ENCODE measurements around the gene NRBF2. TPM values are rescaled to one million over a fixed set of nuclear protein-coding genes. Genes with fewer than 3 reads are reported as not detected.

The NRBF2 gene
- total RNA-seq, 1 donor from 2014 or later = 31.0 TPM

DNA sequence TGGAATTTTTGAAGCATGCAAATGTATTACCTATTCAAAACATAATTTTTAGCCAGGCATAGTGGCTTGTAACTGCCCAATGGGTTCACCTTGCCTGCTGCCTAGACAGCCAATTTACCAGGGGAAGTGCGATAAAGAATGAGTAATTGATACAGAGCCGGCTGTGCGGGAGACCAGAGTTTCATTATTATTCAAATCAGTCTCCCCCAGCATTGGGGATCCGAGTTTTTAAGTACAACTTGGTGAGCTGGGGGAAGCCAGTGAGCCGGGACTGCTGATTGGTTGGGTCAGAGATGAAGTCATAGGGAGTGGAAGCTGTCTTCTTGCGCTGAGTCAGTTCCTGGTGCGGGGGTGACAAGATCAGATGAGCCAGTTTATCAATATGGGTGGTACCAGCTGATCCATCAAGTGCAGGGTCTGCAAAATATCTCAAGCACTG is 29.1 kb upstream of the NRBF2 start:
- DNase-seq = no peak
- H3K36me3 Mint-ChIP-seq (ENCODE audit: unreplicated experiment) = no peaks in the 10 kb centered on the region
- H3K4me3 Mint-ChIP-seq (ENCODE audit: unreplicated experiment) = no peak overlapping the region
- peaks cover 6% of the 10 kb centered on the region for H3K4me1 Mint-ChIP-seq (ENCODE audit: low read depth, unreplicated experiment)
- TF ChIP-seq, protein P1, sequence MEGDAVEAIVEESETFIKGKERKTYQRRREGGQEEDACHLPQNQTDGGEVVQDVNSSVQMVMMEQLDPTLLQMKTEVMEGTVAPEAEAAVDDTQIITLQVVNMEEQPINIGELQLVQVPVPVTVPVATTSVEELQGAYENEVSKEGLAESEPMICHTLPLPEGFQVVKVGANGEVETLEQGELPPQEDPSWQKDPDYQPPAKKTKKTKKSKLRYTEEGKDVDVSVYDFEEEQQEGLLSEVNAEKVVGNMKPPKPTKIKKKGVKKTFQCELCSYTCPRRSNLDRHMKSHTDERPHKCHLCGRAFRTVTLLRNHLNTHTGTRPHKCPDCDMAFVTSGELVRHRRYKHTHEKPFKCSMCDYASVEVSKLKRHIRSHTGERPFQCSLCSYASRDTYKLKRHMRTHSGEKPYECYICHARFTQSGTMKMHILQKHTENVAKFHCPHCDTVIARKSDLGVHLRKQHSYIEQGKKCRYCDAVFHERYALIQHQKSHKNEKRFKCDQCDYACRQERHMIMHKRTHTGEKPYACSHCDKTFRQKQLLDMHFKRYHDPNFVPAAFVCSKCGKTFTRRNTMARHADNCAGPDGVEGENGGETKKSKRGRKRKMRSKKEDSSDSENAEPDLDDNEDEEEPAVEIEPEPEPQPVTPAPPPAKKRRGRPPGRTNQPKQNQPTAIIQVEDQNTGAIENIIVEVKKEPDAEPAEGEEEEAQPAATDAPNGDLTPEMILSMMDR (IDR thresholded peaks at IDR 0.05; ENCODE audit: partially characterized antibody, unreplicated experiment) = no peak
- peaks cover 7% of the 10 kb centered on the region for H3K9me3 Mint-ChIP-seq (ENCODE audit: unreplicated experiment)
- H3K27ac Mint-ChIP-seq (ENCODE audit: unreplicated experiment) = peak overlapping the region; percentile 48
- peaks cover 1% of the 10 kb centered on the region for H3K27me3 Mint-ChIP-seq (ENCODE audit: unreplicated experiment)

DNA sequence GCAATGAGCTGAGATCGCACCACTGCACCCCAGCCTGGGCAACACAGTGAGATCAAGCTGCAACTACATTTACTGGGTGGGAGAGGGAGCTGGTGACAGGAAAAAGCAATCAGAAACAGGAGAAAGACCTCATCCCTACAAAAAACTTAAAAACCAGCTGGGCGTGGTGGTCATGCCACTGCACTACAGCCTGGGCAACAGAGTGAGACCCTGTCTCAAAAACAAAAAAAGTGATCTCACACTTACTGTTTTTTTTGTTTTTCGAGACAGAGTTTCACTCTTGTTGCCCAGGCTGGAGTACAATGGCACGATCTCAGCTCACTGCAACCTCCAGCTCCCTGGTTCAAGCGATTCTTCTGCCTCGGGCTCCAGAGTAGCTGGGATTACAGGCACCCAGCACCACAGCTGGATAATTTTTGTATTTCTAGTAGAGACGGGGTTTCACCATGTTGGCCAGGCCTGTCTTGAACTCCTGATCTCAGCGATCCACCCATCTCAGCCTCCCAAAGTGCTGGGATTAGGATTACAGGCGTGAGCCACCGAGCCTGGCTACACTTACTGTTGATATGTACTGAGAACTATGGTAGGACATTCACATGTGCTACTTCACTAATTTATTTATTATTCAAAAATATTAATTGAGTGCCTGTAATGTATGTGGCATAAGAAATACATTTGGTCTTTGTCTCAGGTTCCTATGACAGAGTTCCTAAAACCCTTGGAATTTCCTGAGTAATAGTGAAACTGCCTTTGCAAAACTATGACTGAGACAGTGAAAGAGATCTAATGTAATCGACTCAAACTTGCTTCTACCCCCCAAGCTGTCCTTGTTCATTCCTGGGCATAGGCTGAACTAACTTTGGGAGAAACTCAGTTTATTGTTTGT is 27.7 kb upstream of the NRBF2 start:
- no peaks in the 10 kb centered on the region for H3K36me3 Mint-ChIP-seq (ENCODE audit: unreplicated experiment)
- no peak overlapping the region for H3K4me3 Mint-ChIP-seq (ENCODE audit: unreplicated experiment)
- DNase-seq = no peak
- TF ChIP-seq, protein P1 (IDR thresholded peaks at IDR 0.05; ENCODE audit: partially characterized antibody, unreplicated experiment) = no peak
- H3K27ac Mint-ChIP-seq (ENCODE audit: unreplicated experiment) = no peak overlapping the region
- H3K9me3 Mint-ChIP-seq (ENCODE audit: unreplicated experiment) = peaks cover 7% of the 10 kb centered on the region
- H3K27me3 Mint-ChIP-seq (ENCODE audit: unreplicated experiment) = peaks cover 1% of the 10 kb centered on the region
- H3K4me1 Mint-ChIP-seq (ENCODE audit: low read depth, unreplicated experiment) = peaks cover 6% of the 10 kb centered on the region

DNA sequence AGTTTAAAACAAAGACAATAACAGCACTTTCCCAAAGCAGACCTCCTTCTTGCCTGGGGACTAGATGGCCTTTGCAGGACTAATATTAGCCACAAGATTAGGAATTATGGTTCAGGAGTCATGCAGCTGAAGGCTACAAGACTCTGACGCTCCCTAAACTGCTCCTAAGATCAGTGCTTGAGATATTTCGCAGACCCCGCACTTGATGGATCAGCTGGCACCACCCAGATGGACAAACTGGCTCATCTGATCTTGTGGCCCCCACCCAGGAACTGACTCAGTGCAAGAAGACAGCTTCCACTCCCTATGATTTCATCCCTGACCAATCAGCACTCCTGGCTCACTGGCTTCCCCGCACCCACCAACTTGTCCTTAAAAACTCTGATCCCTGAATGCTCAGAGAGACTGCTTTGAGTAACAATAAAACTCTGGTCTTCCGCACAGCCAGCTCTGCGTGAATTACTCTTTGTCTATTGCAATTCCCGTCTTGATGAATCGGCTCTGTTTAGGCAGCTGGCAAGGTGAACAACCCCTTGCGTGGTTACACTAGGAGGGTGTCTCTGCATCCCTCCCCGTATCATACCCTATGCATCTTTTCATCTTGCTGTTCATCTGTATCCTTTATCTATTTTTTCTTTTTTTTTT is 26.9 kb upstream of the NRBF2 start:
- Mint-ChIP-seq H3K27me3 (ENCODE audit: unreplicated experiment) (peaks cover 1% of the 10 kb centered on the region), H3K27ac (ENCODE audit: unreplicated experiment) (no peak overlapping the region), H3K4me3 (ENCODE audit: unreplicated experiment) (no peak overlapping the region), H3K4me1 (ENCODE audit: low read depth, unreplicated experiment) (peaks cover 6% of the 10 kb centered on the region), H3K36me3 (ENCODE audit: unreplicated experiment) (no peaks in the 10 kb centered on the region), H3K9me3 (ENCODE audit: unreplicated experiment) (peaks cover 7% of the 10 kb centered on the region)
- TF ChIP-seq, protein P1 (IDR thresholded peaks at IDR 0.05; ENCODE audit: partially characterized antibody, unreplicated experiment) = no peak
- DNase-seq = no peak

DNA sequence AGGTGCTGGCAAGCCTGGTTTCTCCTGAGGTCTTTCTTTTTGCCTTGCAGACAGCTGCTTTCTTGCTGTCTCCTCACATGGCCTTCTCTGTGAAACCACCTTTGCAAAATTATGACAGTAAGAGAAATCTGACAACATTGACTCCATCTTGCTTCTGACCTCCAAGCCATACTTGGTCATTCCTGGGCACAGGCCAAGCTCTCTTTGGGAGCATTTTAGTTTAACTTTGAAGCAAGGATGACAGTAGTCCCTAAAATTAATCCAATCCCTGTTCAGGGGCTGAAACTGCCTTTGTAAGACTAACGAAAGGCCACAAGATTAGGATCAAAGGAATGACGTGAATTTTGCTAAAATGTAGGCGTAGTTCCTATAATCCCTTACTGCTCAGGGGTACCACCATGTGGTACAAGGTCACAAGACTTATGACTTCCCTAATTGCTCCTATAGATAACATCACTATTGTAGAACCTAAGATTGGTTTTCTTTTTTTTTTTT is 25.1 kb upstream of the NRBF2 start:
- H3K36me3 Mint-ChIP-seq (ENCODE audit: unreplicated experiment) = no peaks in the 10 kb centered on the region
- TF ChIP-seq, protein P1 (IDR thresholded peaks at IDR 0.05; ENCODE audit: partially characterized antibody, unreplicated experiment) = no peak
- peaks cover 6% of the 10 kb centered on the region for H3K4me1 Mint-ChIP-seq (ENCODE audit: low read depth, unreplicated experiment)
- H3K4me3 Mint-ChIP-seq (ENCODE audit: unreplicated experiment) = no peak overlapping the region
- H3K9me3 Mint-ChIP-seq (ENCODE audit: unreplicated experiment) = peaks cover 7% of the 10 kb centered on the region
- H3K27me3 Mint-ChIP-seq (ENCODE audit: unreplicated experiment) = peaks cover 1% of the 10 kb centered on the region
- DNase-seq = no peak
- no peak overlapping the region for H3K27ac Mint-ChIP-seq (ENCODE audit: unreplicated experiment)
